ENCODE data around the gene NLGN1. TPM values are rescaled to one million over a fixed set of nuclear protein-coding genes. Genes with fewer than 3 reads are reported as not detected.

NLGN1 gene
- total and polyA plus RNA-seq, 2 of the 8 experiments (the other 6 are each of a cell fraction or from before 2014, with no cell fraction given), result 7.8 to 14.8 TPM

DNA sequence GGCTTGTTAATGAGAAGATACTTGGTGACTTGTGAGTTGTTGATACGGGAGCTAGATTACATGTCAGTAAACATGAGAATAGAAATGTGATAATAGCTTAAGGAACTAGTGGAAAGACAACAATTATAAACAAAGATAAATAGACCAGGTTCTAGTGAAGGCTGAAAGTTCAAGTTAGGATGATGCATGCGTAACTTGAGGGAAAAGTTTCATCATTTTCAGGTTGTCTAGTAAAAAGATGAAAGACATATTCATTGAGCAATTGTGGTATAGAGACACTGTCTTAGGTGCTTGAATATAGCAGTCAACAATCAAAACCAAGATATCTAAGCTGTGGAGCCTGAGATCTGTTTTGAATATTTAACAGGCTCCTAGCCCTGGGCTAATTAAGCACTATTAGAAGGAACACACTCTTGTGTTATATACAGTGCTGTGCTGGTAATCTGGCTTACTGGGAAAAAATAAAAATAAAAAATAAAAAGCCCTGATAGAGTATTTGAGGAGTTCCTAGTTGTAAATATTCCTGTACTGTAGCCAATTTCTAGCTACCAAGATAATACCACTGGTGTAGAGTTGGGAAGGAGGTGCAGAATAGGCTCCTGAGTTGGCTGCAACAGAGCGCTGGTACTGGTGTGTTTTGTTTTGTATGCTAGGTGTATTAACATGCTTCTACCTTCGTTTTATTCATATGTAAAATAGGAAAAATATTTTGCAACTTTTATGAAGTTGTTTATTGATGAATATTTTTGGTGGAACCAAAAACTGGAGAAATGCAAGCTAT is 68.5 kb downstream of the NLGN1 start:
- ChIA-PET CTCF (ENCODE audit: partially characterized antibody) (no interaction called here), POLR2A (ENCODE audit: partially characterized antibody) (no interaction called here)
- Histone ChIP-seq H3K18ac (ENCODE audit: extremely low read depth, low read length) (no peak overlapping the region), H4K91ac (replicated peaks; ENCODE audit: insufficient read length, low read length) (no peak overlapping the region), H3K4me3 (ENCODE audit: extremely low read depth in 1 of 4, insufficient read depth in 2 of 4, low read depth in 3 of 4, low read length in 4 of 4) (no peak overlapping the region), H3K79me1 (ENCODE audit: low read depth, low read length) (no peaks in the 10 kb centered on the region), H3K4me2 (ENCODE audit: insufficient read depth in 1 of 2, low read depth in 2 of 2, low read length in 2 of 2) (no peak overlapping the region), H3K23ac (ENCODE audit: insufficient read length) (no peak overlapping the region), H3K27ac (ENCODE audit: low read depth, low read length) (no peak overlapping the region), H3K4me1 (replicated peaks in 1 of 4; ENCODE audit: control insufficient read depth in 3 of 4, insufficient read depth in 4 of 4, low read length in 3 of 4) (no peaks in the 10 kb centered on the region), H4K5ac (ENCODE audit: insufficient read length, low read depth, low read length) (no peak overlapping the region), H3K23me2 (ENCODE audit: low read depth, low read length) (no peaks in the 10 kb centered on the region), H3K4ac (replicated peaks; ENCODE audit: insufficient read length, low read depth, low read length) (no peak overlapping the region), H2BK15ac (ENCODE audit: low read length) (no peak overlapping the region), H3K9me3 (ENCODE audit: insufficient read depth in 2 of 2, low read depth in 1 of 2, low read length in 1 of 2) (no peaks in the 10 kb centered on the region), H2BK12ac (ENCODE audit: low read depth, low read length) (no peak overlapping the region), H3K27me3 (replicated peaks in 1 of 4; ENCODE audit: control insufficient read depth in 3 of 4, extremely low read depth in 1 of 4, insufficient read depth in 3 of 4, low read length in 3 of 4) (no peaks in the 10 kb centered on the region), H2BK120ac (replicated peaks; ENCODE audit: low read depth, low read length) (no peak overlapping the region), H2BK5ac (ENCODE audit: low read depth, low read length) (no peak overlapping the region), H4K20me1 (replicated peaks in 1 of 2; ENCODE audit: control insufficient read depth in 1 of 2, insufficient read depth in 2 of 2, low read length in 2 of 2) (no peaks in the 10 kb centered on the region), H2AK5ac (ENCODE audit: low read depth, low read length) (no peak overlapping the region), H4K8ac (ENCODE audit: extremely low read depth, insufficient read depth, low read length) (no peak overlapping the region), H3K36me3 (ENCODE audit: control insufficient read depth in 2 of 4, insufficient read depth in 4 of 4, low read length in 3 of 4) (no peaks in the 10 kb centered on the region), H2AFZ (ENCODE audit: low read length) (no peak overlapping the region), H3K79me2 (ENCODE audit: control insufficient read depth in 1 of 2, insufficient read depth in 2 of 2, low read length in 2 of 2) (no peaks in the 10 kb centered on the region), H2BK20ac (ENCODE audit: low read length) (no peak overlapping the region), H3K56ac (replicated peaks; ENCODE audit: insufficient read length, low read depth, low read length) (no peak overlapping the region), H3K14ac (ENCODE audit: insufficient read length) (no peak overlapping the region), H3K9ac (replicated peaks in 1 of 4; ENCODE audit: extremely low read depth in 1 of 4, low read depth in 3 of 4, low read length in 3 of 4) (no peak overlapping the region)
- WGBS, 2 experiments (ENCODE audit: extremely low coverage in 1 of 2, insufficient coverage in 1 of 2, insufficient read length in 1 of 2, insufficient replicate concordance in 2 of 2, low coverage in 1 of 2, low lambda C conversion rate in 2 of 2, missing lambda C conversion rate in 1 of 2), result 91% methylated on average over 4 of the region's 4 CpGs; no CpG with 5 or more reads in 1 of the 2 experiments
- FAIRE-seq, result no peak
- DNase-seq (ENCODE audit: low read depth in 1 of 2, low spot score in 2 of 2), result no peak
- TF ChIP-seq RNF2 (IDR thresholded peaks at IDR 0.05; ENCODE audit: borderline replicate concordance, low read depth, low read length, missing control alignments, poor library complexity, severe bottlenecking) (no peak), GTF2F1 (IDR thresholded peaks at IDR 0.05; ENCODE audit: borderline replicate concordance, low read depth, low read length) (no peak), BRCA1 (IDR thresholded peaks at IDR 0.05; ENCODE audit: low read depth, low read length) (no peak), EP300 (IDR thresholded peaks at IDR 0.05; ENCODE audit: borderline replicate concordance in 1 of 2, low read depth in 2 of 2, low read length in 2 of 2) (no peak), EZH2 (IDR thresholded peaks at IDR 0.05; ENCODE audit: low read depth, low read length, severe bottlenecking) (no peak), SIX5 (IDR thresholded peaks at IDR 0.05; ENCODE audit: low read depth, low read length) (no peak), SP4 (IDR thresholded peaks at IDR 0.05; ENCODE audit: low read length) (no peak), TCF12 (IDR thresholded peaks at IDR 0.05; ENCODE audit: low read depth, low read length) (no peak), KDM1A (IDR thresholded peaks at IDR 0.05; ENCODE audit: borderline replicate concordance, low read length) (no peak)
- TF ChIP-seq, protein P1, sequence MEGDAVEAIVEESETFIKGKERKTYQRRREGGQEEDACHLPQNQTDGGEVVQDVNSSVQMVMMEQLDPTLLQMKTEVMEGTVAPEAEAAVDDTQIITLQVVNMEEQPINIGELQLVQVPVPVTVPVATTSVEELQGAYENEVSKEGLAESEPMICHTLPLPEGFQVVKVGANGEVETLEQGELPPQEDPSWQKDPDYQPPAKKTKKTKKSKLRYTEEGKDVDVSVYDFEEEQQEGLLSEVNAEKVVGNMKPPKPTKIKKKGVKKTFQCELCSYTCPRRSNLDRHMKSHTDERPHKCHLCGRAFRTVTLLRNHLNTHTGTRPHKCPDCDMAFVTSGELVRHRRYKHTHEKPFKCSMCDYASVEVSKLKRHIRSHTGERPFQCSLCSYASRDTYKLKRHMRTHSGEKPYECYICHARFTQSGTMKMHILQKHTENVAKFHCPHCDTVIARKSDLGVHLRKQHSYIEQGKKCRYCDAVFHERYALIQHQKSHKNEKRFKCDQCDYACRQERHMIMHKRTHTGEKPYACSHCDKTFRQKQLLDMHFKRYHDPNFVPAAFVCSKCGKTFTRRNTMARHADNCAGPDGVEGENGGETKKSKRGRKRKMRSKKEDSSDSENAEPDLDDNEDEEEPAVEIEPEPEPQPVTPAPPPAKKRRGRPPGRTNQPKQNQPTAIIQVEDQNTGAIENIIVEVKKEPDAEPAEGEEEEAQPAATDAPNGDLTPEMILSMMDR (IDR thresholded peaks at IDR 0.05; ENCODE audit: control extremely low read depth in 1 of 3, insufficient read depth in 1 of 3, low read depth in 1 of 3, low read length in 3 of 3), result no peak
